ENCODE data around the gene CDH26. TPM values are rescaled to one million over a fixed set of nuclear protein-coding genes. Genes with fewer than 3 reads are reported as not detected.

The CDH26 gene
- total RNA-seq, 2 experiments from 2014 or later, result 0.88 to 0.91 TPM

DNA sequence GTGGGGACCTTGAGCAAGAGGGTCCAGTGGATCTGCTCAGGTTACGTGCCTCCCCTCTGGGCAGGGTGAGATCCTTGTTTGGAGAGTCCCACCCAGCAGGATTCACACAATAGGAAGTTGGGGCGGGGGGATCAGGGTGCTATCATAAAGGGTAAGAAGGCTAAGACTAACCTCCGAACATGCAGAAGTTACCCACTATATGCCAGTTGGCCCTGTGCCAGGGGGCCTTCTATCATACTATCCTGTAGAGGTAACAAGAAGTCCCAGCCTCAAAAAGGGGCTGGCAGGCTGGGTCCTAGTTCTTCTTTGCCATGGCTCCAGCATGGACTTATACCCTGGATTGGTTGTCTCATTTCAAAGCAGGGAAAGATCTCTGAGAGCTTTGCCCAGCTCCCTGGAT, 94.1 kb downstream of the CDH26 start:
- DNase-seq, result no peak
- CTCF ChIA-PET, result no interaction called here
- H3K4me3 Mint-ChIP-seq, result no peak overlapping the region

DNA sequence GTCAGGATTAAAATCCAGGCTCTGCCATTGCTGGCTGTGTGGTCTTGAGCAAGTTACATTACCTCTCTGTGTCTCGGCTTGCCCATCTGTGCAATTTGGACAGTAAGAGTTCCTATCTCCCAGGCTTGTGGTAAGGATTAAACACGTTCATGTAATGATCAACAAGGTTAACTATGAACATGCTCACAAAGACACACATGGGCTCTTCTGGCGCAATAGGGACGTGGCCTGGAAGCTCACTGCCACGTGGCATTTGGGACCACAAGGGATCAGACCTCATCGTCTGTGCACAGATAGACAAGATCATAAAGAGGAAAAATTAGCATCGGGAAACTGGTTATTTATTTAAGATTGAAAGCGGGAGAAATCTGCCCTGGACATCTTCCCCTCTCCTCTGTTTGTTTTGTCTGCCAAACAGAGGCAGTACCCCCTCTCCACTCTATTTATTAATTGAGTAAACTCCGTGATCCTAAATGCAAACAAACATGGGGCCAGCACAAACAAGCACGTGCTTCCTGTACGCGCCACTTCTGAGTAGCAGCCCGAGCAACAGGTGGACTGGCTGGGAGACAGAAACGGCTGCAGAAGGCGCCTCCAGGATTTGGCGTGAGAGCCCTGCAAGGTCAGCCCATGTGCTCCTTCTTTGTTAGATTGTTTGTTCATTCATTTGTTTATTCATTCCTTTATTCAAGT, 95.0 kb downstream of the CDH26 start:
- intact Hi-C loops (cut with DNase I, micrococcal nuclease), result loop anchor here (10.0 kb wide), 3 partner anchors 82 to 1212 kb away; no protein-coding TSS in a partner anchor
- Mint-ChIP-seq H3K4me3 (no peak overlapping the region), H3K27me3 (no peaks in the 10 kb centered on the region), H3K4me1 (peaks cover 38% of the 10 kb centered on the region), H3K9me3 (ENCODE audit: low read depth) (no peaks in the 10 kb centered on the region), H3K36me3 (ENCODE audit: low read depth) (no peaks in the 10 kb centered on the region), H3K27ac (no peak overlapping the region)
- POLR2A ChIA-PET, result no interaction called here
- DNase-seq, result no peak
- no peak for ATAC-seq
- CTCF ChIA-PET, result no interaction called here

More for the DNA sequence above, 94.1 kb downstream of the CDH26 start:
- no peaks in the 10 kb centered on the region for H3K27me3 Mint-ChIP-seq
- H3K36me3 Mint-ChIP-seq (ENCODE audit: low read depth), result no peaks in the 10 kb centered on the region
- H3K9me3 Mint-ChIP-seq (ENCODE audit: low read depth), result no peaks in the 10 kb centered on the region
- no peak overlapping the region for H3K27ac Mint-ChIP-seq
- POLR2A ChIA-PET, result no interaction called here
- peaks cover 29% of the 10 kb centered on the region for H3K4me1 Mint-ChIP-seq
- no peak for ATAC-seq
- intact Hi-C loops (cut with DNase I, micrococcal nuclease), result loop anchor here (10.0 kb wide), 3 partner anchors 82 to 1212 kb away; no protein-coding TSS in a partner anchor

DNA sequence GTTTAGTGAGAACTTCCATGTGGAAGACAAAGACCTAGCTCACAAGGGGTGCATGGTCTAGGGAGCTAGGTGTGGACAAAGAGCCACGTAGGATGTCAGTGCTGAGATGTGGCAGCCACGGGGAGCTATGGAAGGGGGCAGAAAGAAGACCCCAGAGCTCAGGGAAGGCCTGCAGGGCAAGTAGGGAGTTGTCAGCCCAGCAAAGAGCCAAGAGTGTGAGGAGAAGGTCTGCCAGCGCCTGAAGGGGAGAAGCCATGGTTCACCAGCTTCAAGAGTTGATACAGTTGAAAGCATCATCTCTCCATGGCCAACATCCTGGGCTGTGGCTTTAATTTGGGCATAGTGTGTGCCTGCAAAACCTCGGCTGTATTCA, 95.6 kb downstream of the CDH26 start:
- Mint-ChIP-seq H3K9me3 (ENCODE audit: low read depth) (no peaks in the 10 kb centered on the region), H3K36me3 (ENCODE audit: low read depth) (no peaks in the 10 kb centered on the region), H3K27ac (no peak overlapping the region), H3K4me1 (peaks cover 44% of the 10 kb centered on the region), H3K27me3 (no peaks in the 10 kb centered on the region), H3K4me3 (no peak overlapping the region)
- ATAC-seq (no peak), DNase-seq (no peak)
- intact Hi-C loops (cut with DNase I, micrococcal nuclease), result loop anchor here (10.0 kb wide), 3 partner anchors 81 to 1211 kb away; no protein-coding TSS in a partner anchor
- ChIA-PET POLR2A (no interaction called here), CTCF (no interaction called here)

DNA sequence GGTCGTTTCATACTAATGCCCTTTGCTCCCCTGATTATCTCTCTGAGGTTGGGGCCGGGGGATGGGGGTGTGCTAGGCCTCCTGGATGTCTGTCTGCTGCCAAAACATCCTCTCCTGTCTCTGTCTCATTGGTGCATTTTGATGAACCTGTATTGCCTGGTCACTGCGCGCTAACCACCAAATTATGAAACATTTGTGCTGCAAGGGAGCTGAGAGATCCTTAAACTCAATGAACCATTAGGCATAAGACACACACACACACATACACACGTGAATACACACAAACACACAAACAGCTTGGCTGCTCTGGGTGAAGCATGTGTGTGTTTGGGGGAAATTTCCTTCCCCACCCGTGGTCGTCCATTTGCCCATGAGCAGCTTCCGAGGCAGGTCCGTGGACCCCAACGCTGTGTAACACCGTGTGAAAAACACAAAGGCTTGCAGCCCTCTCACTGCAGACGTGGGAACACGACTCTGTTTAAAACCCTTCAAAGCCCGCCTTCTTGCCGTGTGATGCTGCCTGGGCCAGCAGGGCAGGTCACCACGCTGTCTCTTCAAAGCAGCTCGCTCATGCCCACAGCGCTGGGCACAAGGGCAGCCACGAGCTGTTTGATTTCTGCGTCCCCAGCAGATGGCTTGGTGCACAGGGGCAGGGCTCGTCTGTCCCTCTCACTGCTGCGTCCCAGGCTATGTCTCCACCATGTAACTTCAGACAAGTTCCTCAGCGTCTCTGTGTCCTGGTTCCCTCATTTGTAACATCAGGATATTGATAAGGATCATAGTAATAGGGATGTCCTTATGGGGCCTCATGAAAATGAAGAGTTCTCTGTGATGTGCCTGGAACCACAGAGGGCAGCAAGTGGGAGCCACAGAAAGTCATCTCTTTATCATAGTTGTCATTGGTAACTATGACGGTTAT, 96.8 kb downstream of the CDH26 start:
- DNase-seq (no peak), ATAC-seq (no peak)
- Mint-ChIP-seq H3K27ac (no peak overlapping the region), H3K4me3 (no peak overlapping the region), H3K36me3 (ENCODE audit: low read depth) (no peaks in the 10 kb centered on the region), H3K27me3 (no peaks in the 10 kb centered on the region), H3K4me1 (peaks cover 44% of the 10 kb centered on the region), H3K9me3 (ENCODE audit: low read depth) (no peaks in the 10 kb centered on the region)
- intact Hi-C loops (cut with DNase I, micrococcal nuclease), result loop anchor here (10.0 kb wide), 3 partner anchors 80 to 1210 kb away; no protein-coding TSS in a partner anchor
- POLR2A ChIA-PET, result no interaction called here
- CTCF ChIA-PET, result interaction anchor here (0.9 to 3.3 kb wide), 2 partner anchors 63 to 107 kb away, joined by 3 to 16 read pairs; no protein-coding TSS in a partner anchor

DNA sequence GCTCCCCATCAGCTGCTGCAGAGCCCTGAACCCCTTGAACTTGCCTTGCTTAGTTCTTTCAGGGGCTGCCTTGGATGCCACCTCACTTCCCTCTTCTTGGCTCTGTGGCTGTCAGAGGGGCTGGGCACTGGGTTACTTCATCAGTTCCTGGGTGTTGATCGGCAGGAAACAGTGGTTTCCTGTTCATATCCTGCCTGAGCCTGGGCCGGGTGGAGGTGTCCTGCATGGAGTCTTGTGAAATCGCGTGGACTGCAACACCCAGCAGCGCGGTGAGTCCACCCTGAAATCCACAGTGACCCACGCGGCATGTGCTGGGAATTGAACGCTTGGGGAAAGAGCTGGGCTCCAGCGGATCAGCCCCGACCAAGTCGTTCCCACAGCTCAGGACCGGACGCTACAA, 97.5 kb downstream of the CDH26 start:
- no peaks in the 10 kb centered on the region for H3K9me3 Mint-ChIP-seq (ENCODE audit: low read depth)
- ChIA-PET CTCF (interaction anchor here (3.3 kb wide), 1 partner anchor 108 kb away, joined by 16 read pairs; no protein-coding TSS in a partner anchor), POLR2A (no interaction called here)
- peak; percentile 61 for DNase-seq
- no peaks in the 10 kb centered on the region for H3K36me3 Mint-ChIP-seq (ENCODE audit: low read depth)
- H3K4me3 Mint-ChIP-seq, result peak overlapping the region; percentile 71
- peaks cover 44% of the 10 kb centered on the region for H3K4me1 Mint-ChIP-seq
- peak; percentile 57 for ATAC-seq
- H3K27me3 Mint-ChIP-seq, result no peaks in the 10 kb centered on the region
- H3K27ac Mint-ChIP-seq, result peak overlapping the region; percentile 20
- intact Hi-C loops (cut with DNase I, micrococcal nuclease), result loop anchor here (2.0 to 10.0 kb wide), 7 partner anchors 79 to 1209 kb away; partner anchors contain the start of genes FAM217B (in 1 of the 2) and PPP1R3D (in 1 of the 2)

DNA sequence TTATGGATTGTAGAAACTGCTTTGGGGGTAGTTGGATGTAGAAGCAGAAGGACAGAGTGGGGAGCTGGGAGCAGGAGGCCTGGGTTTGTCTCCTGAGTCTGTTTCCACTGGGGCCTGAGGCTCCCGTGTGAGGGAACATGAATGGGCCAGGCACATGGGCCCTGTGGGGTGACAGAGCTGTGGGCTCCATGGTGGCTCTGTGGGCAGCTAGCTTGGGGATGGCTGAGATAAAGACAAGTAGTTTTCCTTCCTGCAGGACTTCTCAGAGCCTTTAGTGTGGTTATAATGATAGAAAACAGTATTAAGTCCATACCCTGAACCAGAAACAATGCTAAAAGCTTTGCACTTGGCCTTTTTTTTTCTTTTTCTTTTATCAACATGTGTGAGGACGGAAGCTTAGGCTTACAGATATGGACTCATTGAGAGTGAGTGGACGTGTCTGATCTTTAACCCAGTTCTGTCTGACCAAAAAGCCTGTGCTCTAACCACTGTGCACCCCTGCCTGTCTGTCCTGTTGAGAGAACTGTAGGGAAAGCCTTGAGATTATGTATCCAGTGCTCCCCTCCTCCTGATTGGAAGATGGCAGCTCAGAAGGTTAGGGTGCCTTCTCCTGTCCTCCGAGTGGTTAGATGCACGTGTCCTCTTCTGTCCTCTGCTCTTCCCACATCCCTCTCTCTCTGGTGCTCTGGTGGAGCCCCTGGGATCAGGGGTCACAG, 98.3 kb downstream of the CDH26 start:
- CTCF ChIA-PET, result interaction anchor here (0.6 to 3.3 kb wide), 19 partner anchors 8 to 890 kb away, joined by 3 to 17 read pairs (median 3); no protein-coding TSS in a partner anchor
- Mint-ChIP-seq H3K4me3 (peak overlapping the region; percentile 71), H3K4me1 (peaks cover 44% of the 10 kb centered on the region), H3K27me3 (no peaks in the 10 kb centered on the region), H3K9me3 (ENCODE audit: low read depth) (no peaks in the 10 kb centered on the region), H3K36me3 (ENCODE audit: low read depth) (no peaks in the 10 kb centered on the region), H3K27ac (peak overlapping the region; percentile 91)
- intact Hi-C loops (cut with DNase I, micrococcal nuclease), result loop anchor here (1.0 to 10.0 kb wide), 10 partner anchors 78 to 1208 kb away; partner anchors contain the start of genes FAM217B (in 1 of the 2) and PPP1R3D (in 1 of the 2)
- DNase-seq (peak; percentile 30), ATAC-seq (no peak)
- POLR2A ChIA-PET, result interaction anchor here (0.7 kb wide), 1 partner anchor 26 kb away, joined by 3 read pairs; no protein-coding TSS in a partner anchor

DNA sequence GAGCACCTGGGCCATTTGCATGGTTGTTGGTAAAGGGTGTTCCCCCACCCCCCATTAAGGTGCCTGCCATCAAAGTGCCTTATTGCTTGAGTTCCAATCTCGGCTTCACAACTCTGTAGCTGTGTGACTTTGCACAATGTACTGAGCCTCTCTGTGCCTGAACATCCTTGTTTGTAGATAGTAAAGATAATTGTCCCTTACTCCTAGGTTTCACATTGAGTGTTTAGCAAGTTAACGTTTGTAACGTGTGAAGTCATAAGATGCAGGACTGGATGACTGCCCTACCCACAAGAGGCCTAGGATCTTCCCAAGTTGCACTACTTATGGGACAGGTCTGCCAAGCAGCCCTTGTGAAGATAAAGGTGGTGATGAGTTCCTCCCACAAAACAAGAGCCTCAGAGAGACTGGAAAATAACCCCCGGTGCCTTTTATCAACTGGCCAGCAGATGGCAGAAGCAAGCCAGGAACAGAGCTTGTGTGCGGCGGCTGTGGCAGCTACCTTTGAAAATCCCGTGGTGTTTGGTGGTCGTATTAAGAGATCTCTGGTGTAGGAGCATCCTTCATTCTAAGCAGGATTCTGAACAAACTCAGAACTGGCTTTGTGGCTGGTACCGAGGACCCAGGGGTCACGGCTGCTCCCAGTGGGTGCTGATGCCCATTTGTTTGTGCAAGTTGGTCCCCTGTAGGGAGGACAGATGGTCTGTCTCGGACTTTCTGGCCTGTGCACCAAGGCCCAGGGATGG, 99.1 kb downstream of the CDH26 start:
- Mint-ChIP-seq H3K9me3 (ENCODE audit: low read depth) (no peaks in the 10 kb centered on the region), H3K4me1 (peaks cover 44% of the 10 kb centered on the region), H3K27me3 (no peaks in the 10 kb centered on the region), H3K27ac (peak overlapping the region; percentile 91), H3K4me3 (peak overlapping the region; percentile 71), H3K36me3 (ENCODE audit: low read depth) (no peaks in the 10 kb centered on the region)
- intact Hi-C loops (cut with DNase I, micrococcal nuclease), result loop anchor here (1.0 to 10.0 kb wide), 10 partner anchors 78 to 1208 kb away; partner anchors contain the start of genes FAM217B (in 1 of the 2) and PPP1R3D (in 1 of the 2)
- POLR2A ChIA-PET, result interaction anchor here (0.7 kb wide), 1 partner anchor 26 kb away, joined by 3 read pairs; no protein-coding TSS in a partner anchor
- DNase-seq, result peak; percentile 82
- CTCF ChIA-PET, result interaction anchor here (0.6 to 3.3 kb wide), 30 partner anchors 8 to 1172 kb away, joined by 3 to 17 read pairs (median 3); partner anchors contain the start of genes FAM217B and PPP1R3D
- peak; percentile 75 for ATAC-seq

DNA sequence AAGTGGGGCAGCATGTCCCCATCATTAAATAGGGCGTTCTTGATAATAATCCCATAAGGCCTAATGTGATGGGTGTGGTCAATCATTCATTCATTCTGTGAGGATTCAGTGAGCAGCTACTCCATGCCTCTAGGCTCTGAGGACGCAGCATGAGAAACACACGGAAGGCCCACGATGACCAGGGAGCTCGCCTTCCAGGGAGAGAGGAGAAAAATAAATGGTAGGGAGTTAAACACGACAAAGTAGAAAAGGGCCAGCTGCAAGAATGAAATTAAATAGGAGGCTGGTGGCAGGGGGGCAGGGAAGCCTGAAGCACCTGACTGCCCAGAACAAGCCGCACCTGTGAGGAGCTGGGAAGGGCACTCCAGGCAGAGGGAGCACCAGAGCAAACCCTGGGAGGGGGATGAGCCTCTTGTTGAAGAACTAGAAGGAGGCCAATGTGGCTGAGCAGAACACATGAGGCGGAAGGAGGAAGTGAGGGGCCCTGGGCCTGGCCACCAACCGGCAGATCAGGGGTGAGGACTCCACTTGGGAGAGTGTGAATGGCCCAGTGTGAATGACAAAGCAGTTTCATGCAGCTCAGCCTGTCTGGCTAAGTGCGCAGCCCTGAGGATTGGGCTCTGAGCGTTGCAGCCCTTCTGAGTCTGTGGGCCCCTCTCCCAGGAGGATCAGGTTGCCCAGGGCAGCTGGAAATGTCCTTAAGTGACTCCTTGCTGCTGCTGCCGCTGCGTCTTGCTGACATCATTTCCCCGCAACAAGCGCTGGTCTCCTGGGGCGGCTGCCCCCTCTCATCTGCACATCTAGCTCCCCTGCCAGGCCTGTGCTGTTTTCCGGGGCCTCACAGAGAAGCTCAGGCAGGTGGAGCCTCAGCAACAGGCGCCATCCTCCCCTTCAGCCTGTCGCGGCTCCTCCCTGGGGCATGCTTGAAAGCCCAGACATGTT, 99.9 kb downstream of the CDH26 start:
- Mint-ChIP-seq H3K9me3 (ENCODE audit: low read depth) (no peaks in the 10 kb centered on the region), H3K4me3 (peak overlapping the region; percentile 51), H3K36me3 (ENCODE audit: low read depth) (no peaks in the 10 kb centered on the region), H3K27me3 (no peaks in the 10 kb centered on the region), H3K27ac (peak overlapping the region; percentile 91), H3K4me1 (peaks cover 44% of the 10 kb centered on the region)
- ATAC-seq (peak; percentile 35), DNase-seq (peak; percentile 52)
- CTCF ChIA-PET, result interaction anchor here (0.6 to 3.3 kb wide), 30 partner anchors 8 to 1171 kb away, joined by 3 to 17 read pairs (median 3); partner anchors contain the start of genes FAM217B and PPP1R3D
- intact Hi-C loops (cut with DNase I, micrococcal nuclease), result loop anchor here (1.0 to 10.0 kb wide), 10 partner anchors 77 to 1207 kb away; partner anchors contain the start of genes FAM217B (in 1 of the 2) and PPP1R3D (in 1 of the 2)
- POLR2A ChIA-PET, result no interaction called here

DNA sequence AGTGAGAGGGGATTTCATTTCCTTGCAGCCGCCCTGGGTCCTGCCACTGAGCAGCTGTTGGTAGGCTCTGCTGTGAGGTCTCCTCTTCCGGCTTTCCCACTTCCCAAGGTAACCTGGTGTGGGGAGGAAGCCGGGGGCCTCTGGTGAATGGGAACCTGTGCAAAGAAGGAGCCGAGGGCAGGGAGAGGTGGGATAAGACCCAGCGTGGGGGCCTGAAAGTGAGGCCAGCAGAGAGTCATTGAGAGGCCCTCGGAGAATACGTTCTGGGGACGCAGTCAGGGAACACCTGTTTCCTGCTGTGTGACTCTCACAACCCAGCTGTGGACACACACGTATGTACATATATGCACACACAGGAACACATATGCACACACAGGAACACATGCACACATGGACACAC, 100.7 kb downstream of the CDH26 start:
- DNase-seq (no peak), ATAC-seq (no peak)
- Mint-ChIP-seq H3K4me1 (peaks cover 51% of the 10 kb centered on the region), H3K4me3 (no peak overlapping the region), H3K27me3 (no peaks in the 10 kb centered on the region), H3K27ac (peak overlapping the region; percentile 91), H3K9me3 (ENCODE audit: low read depth) (no peaks in the 10 kb centered on the region), H3K36me3 (ENCODE audit: low read depth) (no peaks in the 10 kb centered on the region)
- intact Hi-C loops (cut with DNase I, micrococcal nuclease), result loop anchor here (10.0 kb wide), 3 partner anchors 76 to 1206 kb away; no protein-coding TSS in a partner anchor
- ChIA-PET POLR2A (no interaction called here), CTCF (interaction anchor here (0.7 to 3.3 kb wide), 11 partner anchors 17 to 1171 kb away, joined by 3 to 17 read pairs (median 4); no protein-coding TSS in a partner anchor)
